DND-41 (cell line): ENCODE results near the gene ZNF672.

Experiments used
- CTCF ChIP-seq: IDR thresholded peaks from 2 replicates; pipeline ENCODE4 v1.5.1; 2012; ENCODE audit warnings: borderline replicate concordance, low read length, moderate library complexity, mild to moderate bottlenecking; ENCODE audit not compliant: poor library complexity, severe bottlenecking; ENCODE audit errors: extremely low read depth
- EZH2 ChIP-seq: IDR thresholded peaks from 3 replicates; pipeline ENCODE4 v1.6.1; 2012; ENCODE audit warnings: borderline replicate concordance, low read depth, mild to moderate bottlenecking, moderate library complexity, low read length, inconsistent platforms; ENCODE audit not compliant: severe bottlenecking

- TF ChIP-seq CTCF (no peak), EZH2 (no peak)
Observed at GRCh38 chr1:248825573-248825908, 12.5 kb upstream of the ZNF672 start.
